ENCODE results near the gene CEP170. TPM values are rescaled to one million over a fixed set of nuclear protein-coding genes. Genes with fewer than 3 reads are reported as not detected.
A peak's percentile ranks its signal among the peaks of the same experiment; 100 is the strongest.

The CEP170 gene
- total RNA-seq, 1 donor from 2014 or later, result 125 TPM

GRCh38 chr1:243244432-243244841 lies 10.6 kb downstream of the CEP170 start:
- Mint-ChIP-seq H3K27me3 (ENCODE audit: unreplicated experiment) (no peaks in the 10 kb centered on the region), H3K27ac (ENCODE audit: unreplicated experiment) (peak overlapping the region; percentile 66)

GRCh38 chr1:243236604-243237252 lies 18.4 kb downstream of the CEP170 start:
- Mint-ChIP-seq H3K36me3 (ENCODE audit: unreplicated experiment) (peaks cover 25% of the 10 kb centered on the region), H3K27ac (ENCODE audit: unreplicated experiment) (peak overlapping the region; percentile 90), H3K4me3 (ENCODE audit: unreplicated experiment) (no peak overlapping the region), H3K27me3 (ENCODE audit: unreplicated experiment) (no peaks in the 10 kb centered on the region), H3K9me3 (ENCODE audit: unreplicated experiment) (no peaks in the 10 kb centered on the region), H3K4me1 (ENCODE audit: unreplicated experiment) (peaks cover 45% of the 10 kb centered on the region)
- DNase-seq (ENCODE audit: extremely low spot score, unreplicated experiment), result no peak
- no peak for TF ChIP-seq CTCF (IDR thresholded peaks at IDR 0.05)

More at GRCh38 chr1:243244432-243244841, 10.6 kb downstream of the CEP170 start:
- H3K36me3 Mint-ChIP-seq (ENCODE audit: unreplicated experiment), result peaks cover 10% of the 10 kb centered on the region
- peaks cover 37% of the 10 kb centered on the region for H3K4me1 Mint-ChIP-seq (ENCODE audit: unreplicated experiment)
- no peaks in the 10 kb centered on the region for H3K9me3 Mint-ChIP-seq (ENCODE audit: unreplicated experiment)
- H3K4me3 Mint-ChIP-seq (ENCODE audit: unreplicated experiment), result no peak overlapping the region
- TF ChIP-seq CTCF (IDR thresholded peaks at IDR 0.05), result no peak
- DNase-seq (ENCODE audit: extremely low spot score, unreplicated experiment), result no peak

- Mint-ChIP-seq H3K27me3 (ENCODE audit: unreplicated experiment) (no peaks in the 10 kb centered on the region), H3K9me3 (ENCODE audit: unreplicated experiment) (peaks cover 10% of the 10 kb centered on the region), H3K4me1 (ENCODE audit: unreplicated experiment) (peaks cover 46% of the 10 kb centered on the region), H3K36me3 (ENCODE audit: unreplicated experiment) (peaks cover 38% of the 10 kb centered on the region), H3K4me3 (ENCODE audit: unreplicated experiment) (peak overlapping the region; percentile 11), H3K27ac (ENCODE audit: unreplicated experiment) (peak overlapping the region; percentile 80)
- TF ChIP-seq CTCF (IDR thresholded peaks at IDR 0.05), result no peak
- DNase-seq (ENCODE audit: extremely low spot score, unreplicated experiment), result no peak
Observed at GRCh38 chr1:243234978-243235647, 20.0 kb downstream of the CEP170 start.

- peaks cover 15% of the 10 kb centered on the region for H3K9me3 Mint-ChIP-seq (ENCODE audit: unreplicated experiment)
- H3K4me3 Mint-ChIP-seq (ENCODE audit: unreplicated experiment), result no peak overlapping the region
- DNase-seq (ENCODE audit: extremely low spot score, unreplicated experiment), result no peak
- H3K36me3 Mint-ChIP-seq (ENCODE audit: unreplicated experiment), result peaks cover 47% of the 10 kb centered on the region
- no peaks in the 10 kb centered on the region for H3K27me3 Mint-ChIP-seq (ENCODE audit: unreplicated experiment)
- no peak for TF ChIP-seq CTCF (IDR thresholded peaks at IDR 0.05)
- H3K4me1 Mint-ChIP-seq (ENCODE audit: unreplicated experiment), result peaks cover 38% of the 10 kb centered on the region
- H3K27ac Mint-ChIP-seq (ENCODE audit: unreplicated experiment), result peak overlapping the region; percentile 74
Observed at GRCh38 chr1:243233908-243234307, 21.2 kb downstream of the CEP170 start.

- peaks cover 42% of the 10 kb centered on the region for H3K36me3 Mint-ChIP-seq (ENCODE audit: unreplicated experiment)
- no peaks in the 10 kb centered on the region for H3K27me3 Mint-ChIP-seq (ENCODE audit: unreplicated experiment)
- peaks cover 27% of the 10 kb centered on the region for H3K4me1 Mint-ChIP-seq (ENCODE audit: unreplicated experiment)
- H3K4me3 Mint-ChIP-seq (ENCODE audit: unreplicated experiment), result no peak overlapping the region
- DNase-seq (ENCODE audit: extremely low spot score, unreplicated experiment), result no peak
- TF ChIP-seq CTCF (IDR thresholded peaks at IDR 0.05), result no peak
- peaks cover 19% of the 10 kb centered on the region for H3K9me3 Mint-ChIP-seq (ENCODE audit: unreplicated experiment)
- H3K27ac Mint-ChIP-seq (ENCODE audit: unreplicated experiment), result no peak overlapping the region
Observed at GRCh38 chr1:243230914-243231313, 24.2 kb downstream of the CEP170 start.
